Progenitor cell of endocrine pancreas (in vitro differentiated cells): ENCODE results near the gene RGS14. TPM values are rescaled to one million over a fixed set of nuclear protein-coding genes. Genes with fewer than 3 reads are reported as not detected.

Source experiments
- DNase-seq: peaks from one replicate; pipeline ENCODE4 v3.0.0; 2021; ENCODE audit warnings: low spot score; ENCODE audit not compliant: unreplicated experiment
- H3K27ac Mint-ChIP-seq: 2 replicates; pipeline ENCODE4 v1.8.0; 2021; ENCODE audit warnings: mild to moderate bottlenecking, moderate library complexity, mixed read lengths
- H3K27me3 Mint-ChIP-seq: 2 replicates; pipeline ENCODE4 v1.8.0; 2021; ENCODE audit warnings: mixed read lengths
- H3K36me3 Mint-ChIP-seq: 2 replicates; pipeline ENCODE4 v1.8.0; 2022; ENCODE audit warnings: mixed read lengths; ENCODE audit not compliant: insufficient read depth
- H3K4me1 Mint-ChIP-seq: 2 replicates; pipeline ENCODE4 v1.8.0; 2021; ENCODE audit warnings: low read depth, mixed read lengths
- H3K4me3 Mint-ChIP-seq: 2 replicates; pipeline ENCODE4 v1.8.0; 2021; ENCODE audit warnings: low read depth, mild to moderate bottlenecking, moderate library complexity, mixed read lengths
- H3K9me3 Mint-ChIP-seq: 2 replicates; pipeline ENCODE4 v1.8.0; 2021; ENCODE audit warnings: low read depth, mixed read lengths
- CTCF ChIP-seq: fragments of 200-600 bp; sonication (generic); IDR thresholded peaks from one replicate; pipeline ENCODE4 v1.5.0; 2021; ENCODE audit warnings: antibody characterized with exemption, mild to moderate bottlenecking; ENCODE audit not compliant: unreplicated experiment
- total RNA-seq: library from RNA; stranded (reverse); gene quantifications from 2 replicates; pipeline ENCODE4 v1.2.1, GENCODE V29; 2021

RGS14 gene
- total RNA-seq, 1 donor from 2014 or later: 13.0 TPM

GRCh38 chr5:177369645-177370440 is 12.1 kb downstream of the RGS14 start:
- Mint-ChIP-seq H3K27me3 (peaks cover 11% of the 10 kb centered on the region), H3K36me3 (no peaks in the 10 kb centered on the region), H3K9me3 (no peaks in the 10 kb centered on the region), H3K4me1 (peaks cover 13% of the 10 kb centered on the region), H3K27ac (no peak overlapping the region), H3K4me3 (no peak overlapping the region)
- no peak for TF ChIP-seq CTCF
- no peak for DNase-seq

- Mint-ChIP-seq H3K4me3 (peak overlapping the region; percentile 55), H3K27me3 (peaks cover 11% of the 10 kb centered on the region), H3K27ac (no peak overlapping the region), H3K9me3 (no peaks in the 10 kb centered on the region), H3K36me3 (no peaks in the 10 kb centered on the region), H3K4me1 (peaks cover 13% of the 10 kb centered on the region)
- peak; percentile 58 for TF ChIP-seq CTCF
- DNase-seq: peak; percentile 87
These were observed 12.9 kb downstream of the RGS14 start for GRCh38 chr5:177370488-177371119.

- no peak overlapping the region for H3K27ac Mint-ChIP-seq
- H3K4me1 Mint-ChIP-seq: peaks cover 10% of the 10 kb centered on the region
These were observed 13.7 kb downstream of the RGS14 start for GRCh38 chr5:177371120-177372033.

GRCh38 chr5:177372034-177372896 is 14.5 kb downstream of the RGS14 start:
- no peak for DNase-seq
- no peak for TF ChIP-seq CTCF
- Mint-ChIP-seq H3K27ac (no peak overlapping the region), H3K9me3 (no peaks in the 10 kb centered on the region), H3K36me3 (no peaks in the 10 kb centered on the region), H3K27me3 (peaks cover 11% of the 10 kb centered on the region), H3K4me1 (peaks cover 4% of the 10 kb centered on the region), H3K4me3 (peak overlapping the region; percentile 35)

More at GRCh38 chr5:177371120-177372033, 13.7 kb downstream of the RGS14 start:
- Mint-ChIP-seq H3K36me3 (no peaks in the 10 kb centered on the region), H3K27me3 (peaks cover 11% of the 10 kb centered on the region), H3K4me3 (peak overlapping the region; percentile 75), H3K9me3 (no peaks in the 10 kb centered on the region)
- no peak for DNase-seq
- TF ChIP-seq CTCF: no peak
